NCI-H1417 (cell line): Measurements from ENCODE around the gene PLB1.
A peak's percentile ranks its signal among the peaks of the same experiment; 100 is the strongest.
"Not testable (repeated sequence)": the region's sequence is repeated elsewhere in the genome, so short reads cannot be mapped to it uniquely, and the experiment has no call there.

ENCODE experiments used
- DNase-seq, 3 experiments: peaks; one replicate each; lab custom pipeline; 2025; lab: John Stamatoyannopoulos, UW

PLB1 gene

GRCh38 chr2:28647682-28648081 lies 151.8 kb downstream of the PLB1 start:
- no peak for DNase-seq

DNA sequence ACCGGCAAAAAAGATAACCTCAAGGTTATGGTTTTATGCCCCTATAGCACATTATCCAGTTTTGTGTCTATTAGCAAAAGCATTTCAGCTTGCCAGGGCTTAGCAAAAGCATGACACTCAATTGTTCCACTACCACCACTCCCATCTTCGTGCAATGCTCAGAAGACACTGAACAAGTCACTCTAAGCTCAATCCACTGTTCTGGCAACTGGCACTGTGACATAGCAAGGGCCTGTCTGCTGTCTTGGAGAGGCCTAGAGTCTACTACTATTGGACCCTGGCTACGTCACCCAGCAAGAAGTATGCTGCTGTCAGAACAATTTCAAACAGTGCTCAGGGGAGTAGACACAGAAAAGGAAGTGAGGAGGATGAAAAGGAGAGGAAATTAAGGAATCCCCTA lies 152.3 kb downstream of the PLB1 start:
- DNase-seq: no peak

GRCh38 chr2:28648671-28649395 lies 153.0 kb downstream of the PLB1 start:
- no peak for DNase-seq

DNA sequence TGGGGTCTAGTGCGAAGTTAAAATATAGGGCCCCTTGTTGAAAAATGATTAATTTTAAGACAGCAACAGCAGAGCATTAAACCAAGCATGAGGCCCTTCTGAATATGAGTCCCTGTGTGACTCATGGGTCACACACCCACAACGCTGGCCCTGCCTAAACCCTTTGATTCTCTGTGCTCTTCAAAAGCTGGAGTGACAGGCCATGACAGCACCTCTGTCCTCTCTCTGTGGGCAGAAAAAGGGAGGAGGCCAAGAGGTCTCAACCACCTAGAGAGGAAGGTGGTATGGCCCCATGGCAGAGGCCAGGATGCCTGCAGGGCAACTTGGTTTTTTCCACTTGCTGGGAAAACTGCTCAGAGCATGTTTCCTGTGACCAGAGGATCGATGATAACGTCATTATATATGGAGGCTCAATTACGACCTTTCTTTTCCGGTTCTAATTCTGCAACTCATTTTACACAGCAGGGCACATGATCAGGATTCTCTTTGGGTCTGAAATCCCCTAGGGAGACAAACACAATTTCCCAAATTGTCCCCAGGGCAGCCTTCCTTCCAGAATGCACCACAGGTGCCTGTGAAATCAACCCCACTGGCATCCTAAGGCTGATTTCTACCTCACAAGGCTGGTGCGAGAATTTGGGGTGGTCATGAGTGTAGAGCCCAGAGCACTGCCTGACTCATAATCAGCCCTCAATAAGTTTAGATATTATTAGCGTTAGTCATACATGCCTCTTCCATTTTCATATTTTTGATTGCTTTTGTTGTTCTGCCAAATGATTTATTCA lies 153.8 kb downstream of the PLB1 start:
- peak in 2 of 3 experiments; percentile 27 to 71 for DNase-seq

DNA sequence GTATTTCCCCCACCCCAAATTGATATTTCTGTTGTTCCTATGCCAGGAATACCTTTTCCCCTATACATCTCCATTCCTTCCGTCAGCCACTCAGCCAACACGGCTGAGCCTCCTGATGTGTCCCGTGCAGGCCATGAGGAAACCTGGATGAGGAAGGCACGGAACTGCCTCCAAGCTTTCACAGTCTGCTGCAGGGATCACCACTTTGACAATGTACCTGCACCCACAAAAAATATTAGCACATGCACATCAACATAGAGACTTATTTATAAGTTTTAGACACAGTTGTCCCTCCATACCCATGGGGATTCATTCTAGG lies 154.4 kb downstream of the PLB1 start:
- no peak for DNase-seq

DNA sequence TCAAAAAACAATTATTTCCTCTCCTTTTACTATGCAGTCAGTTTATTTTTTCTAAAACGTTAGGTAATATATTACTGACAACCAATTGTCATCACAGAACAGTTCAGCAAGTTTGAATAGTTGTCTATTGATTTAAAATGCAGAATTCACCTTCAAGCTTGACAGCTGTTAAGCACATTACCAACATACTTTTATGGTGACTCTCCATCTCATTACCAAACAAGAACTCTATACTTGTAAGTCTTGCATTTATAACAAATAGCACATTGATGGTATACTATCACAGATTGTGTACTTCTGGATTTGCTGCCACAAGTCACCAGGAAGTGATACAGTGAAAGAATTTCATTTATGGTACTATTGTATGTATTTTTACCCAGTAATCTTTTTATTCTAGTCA lies 156.4 kb downstream of the PLB1 start:
- no peak for DNase-seq

DNA sequence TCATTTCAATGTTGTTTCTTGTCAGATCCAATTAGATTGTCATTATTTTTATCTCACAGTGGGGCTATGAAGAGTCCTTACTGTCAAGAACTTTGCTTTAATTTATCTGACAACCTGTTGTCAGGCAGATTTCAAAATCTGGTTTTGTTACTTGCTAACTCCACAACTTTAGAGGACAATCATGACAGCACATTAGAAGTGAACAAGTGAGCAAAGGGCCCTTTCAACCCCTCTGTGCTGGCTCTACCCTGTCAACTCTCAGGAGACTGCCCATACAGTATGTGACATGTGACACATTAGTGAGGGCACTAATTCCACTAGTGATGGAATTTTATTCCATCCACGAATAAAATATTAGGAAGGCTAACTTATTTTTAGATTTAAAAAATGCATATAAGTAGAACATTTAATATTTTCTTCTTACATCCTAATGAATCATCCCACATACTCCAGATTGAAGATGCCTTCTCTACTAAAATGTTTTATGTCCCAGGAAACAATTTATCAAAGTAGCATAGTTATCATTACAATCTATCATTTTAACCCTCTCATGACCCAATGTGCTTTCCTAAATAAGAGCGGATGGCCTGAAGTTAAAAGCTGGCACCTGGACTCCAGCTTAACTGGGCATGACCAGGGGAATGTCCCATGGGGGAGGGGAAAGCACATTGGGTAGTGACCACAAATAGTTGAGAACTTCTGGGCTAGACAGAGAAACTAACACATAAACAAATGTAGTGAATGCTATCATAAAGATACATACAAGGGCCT lies 158.2 kb downstream of the PLB1 start:
- DNase-seq: no peak

GRCh38 chr2:28654663-28655320 lies 158.9 kb downstream of the PLB1 start:
- DNase-seq: peak in 1 of 3 experiments; percentile 6

- DNase-seq: no peak
Observed at GRCh38 chr2:28656937-28657615, 161.2 kb downstream of the PLB1 start.

DNA sequence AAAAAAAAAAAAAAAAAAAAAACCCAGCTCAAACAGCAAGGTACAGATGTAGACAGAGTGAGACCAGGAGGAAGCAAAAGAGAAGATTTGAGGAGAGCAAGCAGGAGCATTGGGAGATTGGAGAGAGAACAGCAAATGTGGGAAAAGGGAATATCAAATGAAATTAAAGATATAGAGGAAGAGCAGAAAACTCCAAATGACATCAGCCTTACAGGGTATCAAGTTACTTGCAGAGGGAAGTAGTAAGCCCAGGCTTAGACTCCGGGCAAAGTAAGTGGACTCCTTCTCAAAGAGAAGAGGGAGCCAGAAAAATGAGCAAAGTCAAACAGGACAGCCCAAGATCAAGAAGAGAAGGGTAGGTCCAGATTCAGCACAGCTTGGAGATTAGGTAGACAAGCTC lies 162.5 kb downstream of the PLB1 start:
- DNase-seq: no peak

GRCh38 chr2:28659127-28659526 lies 163.3 kb downstream of the PLB1 start:
- DNase-seq: no peak

GRCh38 chr2:28661589-28662001 lies 165.7 kb downstream of the PLB1 start:
- peak in 1 of 3 experiments; percentile 18 for DNase-seq

DNA sequence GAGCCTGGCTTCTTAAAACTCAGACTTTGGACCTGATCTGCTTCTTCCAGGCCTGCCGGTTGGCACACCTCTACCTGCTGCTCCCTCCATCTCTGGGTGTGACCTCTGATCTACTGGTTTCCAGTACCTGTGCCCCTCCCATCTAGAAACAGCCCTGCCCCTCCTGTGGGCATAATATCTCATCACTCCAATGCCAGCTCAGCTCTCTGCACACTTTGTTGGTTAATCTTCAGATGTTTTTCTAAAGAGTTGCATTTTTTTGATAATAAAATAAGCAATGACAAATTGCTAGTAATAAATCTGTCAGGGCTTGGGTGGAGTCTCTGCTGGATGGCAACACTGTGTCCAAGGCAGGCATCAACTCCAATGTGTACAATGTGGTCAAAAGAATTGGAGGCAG lies 166.2 kb downstream of the PLB1 start:
- DNase-seq: no peak

DNA sequence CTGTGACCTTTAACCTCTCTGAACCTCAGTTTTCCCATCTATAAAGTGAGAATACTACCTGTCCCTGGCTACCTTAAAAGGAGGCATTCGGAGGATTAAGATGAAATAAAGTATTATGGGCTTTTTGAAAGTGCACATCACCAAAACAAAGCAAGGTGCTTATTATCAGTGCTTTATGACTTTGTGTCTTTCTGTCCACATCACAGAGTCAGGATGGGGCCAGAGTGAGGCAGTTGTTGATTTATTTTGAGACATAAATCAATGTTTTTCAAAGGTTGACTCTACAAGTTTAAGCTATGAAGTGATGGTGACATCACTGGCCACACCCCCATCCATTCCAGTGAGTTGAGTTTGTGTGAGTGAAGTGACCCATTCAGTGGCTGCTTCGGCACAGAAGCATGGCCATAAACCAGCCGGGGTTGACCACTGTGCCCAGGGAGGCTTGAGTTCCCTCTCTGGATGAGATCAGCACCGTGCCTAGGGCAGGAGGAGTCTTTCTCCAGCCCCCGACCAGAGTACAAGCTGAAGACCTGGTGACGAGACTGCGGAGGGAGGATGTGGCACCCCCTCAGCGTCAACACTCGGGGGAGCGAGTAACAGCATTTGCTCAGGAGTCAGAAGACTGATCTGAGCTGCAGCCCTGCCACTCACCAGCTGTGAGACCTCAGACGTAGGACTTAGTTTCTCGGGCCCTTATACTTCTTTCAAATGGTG lies 166.8 kb downstream of the PLB1 start:
- peak in 1 of 3 experiments; percentile 18 for DNase-seq

- no peak for DNase-seq
Observed at GRCh38 chr2:28663359-28663758, 167.5 kb downstream of the PLB1 start.

GRCh38 chr2:28664120-28664842 lies 168.4 kb downstream of the PLB1 start:
- peak in 2 of 3 experiments; percentile 21 to 54 for DNase-seq

DNA sequence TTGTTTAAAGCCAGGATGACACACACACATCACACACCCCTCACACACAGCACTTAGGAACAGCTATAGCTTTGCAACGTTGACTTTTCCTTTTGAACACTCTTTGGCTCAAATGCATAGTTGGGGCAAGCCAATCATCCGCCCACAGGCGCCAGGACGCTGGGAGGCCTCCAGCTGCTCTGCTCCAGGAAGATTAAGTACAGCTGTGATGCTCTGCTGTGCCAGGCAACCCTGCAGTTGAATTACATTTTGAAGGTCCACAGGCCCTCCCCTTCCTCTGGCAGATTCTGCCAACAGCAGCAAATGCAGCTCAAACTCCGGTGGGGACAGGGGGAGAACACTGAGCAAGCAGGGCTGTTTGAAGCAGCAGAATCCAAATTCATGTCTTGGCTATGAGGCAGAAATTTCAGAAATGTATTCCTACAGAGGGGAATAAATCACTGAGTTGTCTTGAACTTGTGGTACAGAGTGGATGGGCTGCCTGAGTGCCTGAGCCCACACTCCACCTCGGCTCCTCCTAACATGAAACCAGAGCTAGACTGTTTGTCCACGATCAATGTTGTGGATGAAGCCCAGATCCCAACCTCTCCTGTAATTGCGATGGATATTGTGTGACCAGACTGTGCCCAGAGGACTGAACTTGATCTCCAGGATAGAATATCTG lies 169.3 kb downstream of the PLB1 start:
- peak in 2 of 3 experiments; percentile 19 to 27 for DNase-seq

DNA sequence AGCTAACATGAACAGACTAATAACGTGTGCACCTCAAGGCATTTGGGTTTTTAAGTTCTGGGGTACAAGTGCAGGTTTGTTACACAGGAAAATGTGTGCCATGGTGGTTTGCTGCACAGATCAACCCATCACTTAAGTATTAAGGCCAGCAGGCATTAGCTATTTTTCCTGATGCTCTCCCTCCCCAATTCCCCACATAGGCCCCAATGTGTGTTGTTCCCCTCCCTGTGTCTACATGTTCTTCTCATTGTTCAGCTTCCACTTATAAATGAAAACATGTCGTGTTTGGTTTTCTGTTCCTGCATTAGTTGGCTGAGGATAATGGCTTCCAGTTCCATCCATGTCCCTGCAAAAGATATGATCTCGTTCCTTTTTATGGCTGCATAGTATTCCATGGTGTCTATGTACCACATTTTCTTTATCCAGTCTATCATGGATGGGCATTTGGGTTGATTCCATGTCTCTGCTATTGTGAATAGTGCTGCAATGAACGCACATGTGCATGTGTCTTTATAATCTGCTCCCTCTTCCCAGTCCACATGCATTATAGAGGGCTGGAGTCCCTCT lies 170.0 kb downstream of the PLB1 start:
- not testable (repeated sequence) for DNase-seq

DNA sequence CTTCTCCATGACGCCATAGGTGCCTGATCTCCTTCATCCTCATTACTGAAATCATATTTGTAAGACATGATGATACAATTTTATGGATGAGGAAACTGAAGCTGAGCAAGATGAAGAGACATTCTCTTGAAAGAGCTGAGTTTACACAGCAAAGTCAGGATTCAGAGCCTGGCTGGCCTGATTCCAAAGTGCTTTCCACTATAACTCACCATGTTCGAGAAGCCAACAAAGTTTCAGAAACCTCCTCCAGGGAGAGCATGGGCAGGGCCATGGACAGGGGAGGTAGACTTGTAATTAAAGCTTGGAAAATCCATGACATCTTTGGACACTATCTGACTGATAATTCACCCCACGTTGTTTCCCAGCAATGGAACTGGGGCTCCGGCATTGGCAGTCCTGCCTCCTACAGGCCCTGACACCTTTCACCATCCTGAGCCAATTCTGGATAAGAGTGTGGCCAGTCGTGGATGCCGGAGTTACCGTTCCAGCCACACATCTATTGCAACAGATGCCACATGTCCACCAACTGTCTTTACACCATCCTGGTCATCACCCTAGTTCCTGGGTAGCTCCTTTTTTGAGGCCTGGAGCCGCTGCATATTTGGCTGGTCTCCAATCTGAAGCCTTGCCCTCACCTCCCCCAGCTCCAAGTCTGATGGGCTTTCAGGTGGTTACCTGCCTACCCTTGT lies 170.8 kb downstream of the PLB1 start:
- no peak for DNase-seq
